ENCODE results near the gene WDR54.
"Not testable (repeated sequence)": the region's sequence is repeated elsewhere in the genome, so short reads cannot be mapped to it uniquely, and the experiment has no call there.

Gene WDR54

DNA sequence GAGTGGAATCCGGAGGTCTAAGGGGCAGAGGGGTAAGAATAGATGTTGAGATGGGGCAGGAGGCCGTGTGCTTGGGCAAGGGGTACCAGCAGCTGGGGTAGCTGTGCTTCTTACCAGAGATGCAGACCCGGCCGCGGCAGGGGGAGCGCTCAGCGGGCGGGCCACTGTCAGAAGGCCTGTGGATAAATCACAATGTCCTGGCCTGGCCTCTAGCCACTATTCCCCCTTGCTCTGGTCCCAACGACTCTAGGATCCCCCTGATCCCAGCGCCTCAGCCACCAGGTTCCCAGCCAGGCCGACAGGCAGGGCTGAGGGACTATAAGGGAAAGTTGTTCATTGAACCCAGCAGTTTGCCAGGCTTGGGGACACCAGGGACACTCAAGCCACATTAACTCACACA is 9.0 kb downstream of the WDR54 start:
- no peak for DNase-seq

- DNase-seq, result no peak
Observed at GRCh38 chr2:74436111-74436805, 14.7 kb downstream of the WDR54 start.

DNA sequence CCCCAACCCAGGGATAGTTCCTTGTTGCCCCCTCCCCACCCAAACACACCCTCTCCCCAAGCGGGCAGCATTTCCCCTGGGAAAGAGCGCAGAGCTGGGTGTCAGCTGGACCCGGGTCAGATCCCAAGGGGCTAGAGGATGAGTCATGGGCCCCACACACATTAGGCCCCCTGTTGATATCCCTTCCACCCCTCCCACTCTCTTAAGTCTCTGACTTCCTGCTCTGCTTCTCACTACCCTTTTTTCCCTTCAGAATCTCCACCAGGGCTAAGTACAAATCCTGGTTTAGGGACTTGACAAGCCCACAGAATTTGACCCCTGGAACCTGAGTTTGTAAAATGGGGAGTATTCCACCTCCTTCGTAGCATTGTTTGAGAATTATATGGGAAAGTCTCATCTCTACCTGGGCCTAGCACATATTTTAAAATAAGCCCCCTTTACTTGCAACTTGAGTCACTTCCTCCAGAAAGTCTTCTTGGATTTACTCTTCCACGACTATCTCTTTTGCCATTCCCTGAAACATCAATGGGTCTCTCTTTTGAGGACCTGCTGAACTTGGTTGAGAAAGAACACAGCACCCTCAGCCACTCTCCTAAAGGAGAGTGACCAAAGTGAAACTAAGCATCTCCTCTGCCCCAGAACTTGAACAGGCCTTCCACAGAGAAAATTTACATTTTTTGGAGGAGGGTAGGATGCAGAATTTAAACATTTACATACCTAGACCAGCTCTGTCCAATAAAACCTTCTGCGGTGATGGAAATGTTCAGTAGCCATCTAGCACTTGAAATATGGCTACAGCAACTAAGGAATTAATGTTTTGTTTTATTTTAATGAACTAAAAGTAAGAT is 15.5 kb downstream of the WDR54 start:
- DNase-seq, result no peak

GRCh38 chr2:74438248-74438647 is 16.7 kb downstream of the WDR54 start:
- no peak for DNase-seq

GRCh38 chr2:74439373-74439772 is 17.8 kb downstream of the WDR54 start:
- DNase-seq, result no peak

DNA sequence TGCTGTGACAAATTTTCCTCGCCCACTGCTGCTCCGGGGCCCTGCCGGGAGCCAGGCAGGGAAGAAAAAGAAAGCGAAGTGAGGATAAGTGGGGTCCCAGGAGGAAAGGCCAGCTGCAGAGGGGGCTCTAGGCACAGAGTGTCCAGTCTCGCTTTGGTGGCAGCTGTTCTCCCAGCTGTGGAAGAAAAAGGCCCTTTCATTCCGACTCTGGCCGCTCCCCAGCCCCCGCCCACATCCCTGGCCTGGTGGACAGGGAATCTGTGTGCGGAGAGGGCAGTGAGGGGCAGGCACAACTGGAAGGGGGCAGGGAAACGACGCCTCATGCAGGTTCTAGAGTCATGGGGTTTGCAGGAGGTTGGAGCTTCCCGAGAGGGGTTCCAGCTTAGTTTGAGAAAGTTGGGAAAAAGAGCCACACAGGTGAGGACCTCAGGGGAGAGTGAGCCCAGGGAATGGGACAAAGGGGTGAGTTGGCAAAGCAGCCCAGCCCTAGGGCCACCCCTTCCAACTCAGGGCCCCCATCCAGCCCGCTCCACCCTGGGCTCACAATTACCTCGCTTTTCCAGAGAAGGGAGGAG is 18.4 kb downstream of the WDR54 start:
- DNase-seq, result no peak

- peak; percentile 76 for DNase-seq
Observed at GRCh38 chr2:74440378-74441169, 19.0 kb downstream of the WDR54 start.

DNA sequence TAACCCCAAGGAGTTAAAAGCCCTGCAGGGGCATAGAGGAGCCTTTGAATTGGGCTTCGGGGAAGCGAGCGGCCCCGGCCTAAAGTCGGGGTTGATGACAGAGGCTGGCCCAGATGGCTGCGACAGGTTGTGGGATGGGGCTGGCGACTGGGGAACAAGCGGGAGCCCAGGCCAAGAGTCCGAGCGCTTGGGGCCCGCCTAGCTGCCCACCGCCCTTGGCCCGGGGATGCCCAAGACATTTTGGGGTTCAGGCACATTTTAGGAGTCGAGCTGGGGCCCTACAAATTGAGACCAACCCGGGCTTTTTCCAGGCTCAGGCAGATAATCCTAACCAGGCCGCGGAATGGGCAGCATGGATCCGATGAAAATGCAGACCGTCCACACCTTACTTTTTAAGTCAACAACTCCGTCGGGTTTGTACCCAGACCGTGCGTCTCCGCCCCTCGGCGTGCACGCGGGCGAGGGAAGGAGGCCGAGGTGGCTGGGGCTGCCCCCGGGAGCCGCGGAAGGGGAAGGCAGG is 19.7 kb downstream of the WDR54 start:
- DNase-seq, result no peak

GRCh38 chr2:74441690-74442482 is 20.4 kb downstream of the WDR54 start, which contains the start of gene RTKN:
Gene RTKN (minus strand): TSS chr2:74441937. CDS start chr2:74441816, 121 bp downstream.
- DNase-seq, result peak; percentile 30

DNA sequence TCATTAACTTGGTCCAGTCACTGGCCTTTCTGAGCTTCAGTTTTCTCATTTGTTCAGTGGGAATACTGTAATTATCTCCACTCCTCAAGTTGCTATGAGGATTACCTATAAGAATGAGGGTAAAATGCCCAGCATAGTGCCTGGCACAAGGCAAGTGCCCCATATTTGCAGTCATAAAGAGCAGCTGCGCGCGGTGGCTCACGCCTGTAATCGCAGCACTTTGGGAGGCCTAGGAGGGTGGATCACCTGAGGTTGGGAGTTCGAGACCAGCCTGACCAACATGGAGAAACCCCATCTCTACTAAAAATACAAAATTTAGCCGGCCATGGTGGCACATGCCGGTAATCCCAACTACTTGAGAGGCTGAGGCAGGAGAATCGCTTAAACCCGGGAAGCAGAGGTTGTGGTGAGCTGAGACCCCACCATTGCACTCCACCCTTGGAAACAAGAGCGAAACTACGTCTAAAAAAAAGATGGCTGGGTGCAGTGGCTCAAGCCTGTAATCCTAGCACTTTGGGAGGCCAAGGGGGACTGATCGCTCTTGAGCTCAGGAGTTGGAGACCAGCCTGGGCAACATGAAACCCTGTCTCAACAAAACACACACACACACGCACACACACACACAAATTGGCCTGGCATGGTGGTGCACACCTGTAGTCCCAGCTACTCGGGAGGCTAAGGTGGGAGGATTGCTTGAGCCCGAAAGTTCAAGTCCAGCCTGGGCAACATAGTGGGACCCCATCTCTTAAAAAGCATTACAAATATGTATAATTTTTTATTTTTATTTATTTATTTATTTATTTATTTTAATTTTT is 21.2 kb downstream of the WDR54 start:
- DNase-seq, result not testable (repeated sequence)

DNA sequence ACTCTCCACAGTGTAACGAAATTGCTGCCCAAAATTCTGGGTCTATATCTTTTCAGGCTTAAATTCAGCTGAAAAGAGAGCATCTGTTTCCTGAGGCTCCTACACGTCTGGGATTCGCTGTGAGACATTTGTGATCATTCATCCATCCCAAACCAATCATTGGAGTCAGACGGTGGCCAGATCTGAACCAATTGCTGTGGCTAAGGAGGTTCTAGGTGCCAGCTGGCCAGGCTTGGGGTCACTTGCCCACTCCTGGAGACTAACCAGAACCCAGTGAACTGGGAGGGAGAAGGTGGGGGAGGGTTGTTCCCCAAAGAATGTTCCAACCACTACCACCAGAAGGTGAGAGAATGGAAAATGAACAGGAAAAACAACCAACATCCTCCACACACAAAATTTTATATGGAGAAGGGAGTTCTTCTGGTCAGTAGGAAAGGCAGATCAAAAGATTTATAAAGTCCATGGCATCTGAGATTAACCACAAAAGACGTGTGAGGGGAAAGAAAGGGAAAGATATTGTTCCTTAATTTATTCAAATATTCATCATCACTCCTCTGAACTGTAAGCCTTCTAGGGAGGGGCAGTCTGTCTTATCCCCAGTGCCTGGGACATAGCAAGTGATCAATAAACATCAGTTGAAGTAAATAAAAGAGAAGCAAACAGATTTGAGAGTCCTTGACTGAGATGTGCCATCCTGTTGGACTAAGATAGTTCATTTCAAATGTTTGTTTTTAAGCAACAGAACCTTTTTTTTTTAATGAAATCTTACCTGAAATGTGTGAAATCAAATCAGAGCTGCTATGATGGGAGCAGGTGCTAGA is 23.2 kb downstream of the WDR54 start:
- DNase-seq, result no peak

- DNase-seq, result no peak
Observed at GRCh38 chr2:74447230-74447999, 25.9 kb downstream of the WDR54 start.

- no peak for DNase-seq
Observed at GRCh38 chr2:74448771-74449170, 27.2 kb downstream of the WDR54 start.

GRCh38 chr2:74450570-74451190 is 29.1 kb downstream of the WDR54 start:
- no peak for DNase-seq

DNA sequence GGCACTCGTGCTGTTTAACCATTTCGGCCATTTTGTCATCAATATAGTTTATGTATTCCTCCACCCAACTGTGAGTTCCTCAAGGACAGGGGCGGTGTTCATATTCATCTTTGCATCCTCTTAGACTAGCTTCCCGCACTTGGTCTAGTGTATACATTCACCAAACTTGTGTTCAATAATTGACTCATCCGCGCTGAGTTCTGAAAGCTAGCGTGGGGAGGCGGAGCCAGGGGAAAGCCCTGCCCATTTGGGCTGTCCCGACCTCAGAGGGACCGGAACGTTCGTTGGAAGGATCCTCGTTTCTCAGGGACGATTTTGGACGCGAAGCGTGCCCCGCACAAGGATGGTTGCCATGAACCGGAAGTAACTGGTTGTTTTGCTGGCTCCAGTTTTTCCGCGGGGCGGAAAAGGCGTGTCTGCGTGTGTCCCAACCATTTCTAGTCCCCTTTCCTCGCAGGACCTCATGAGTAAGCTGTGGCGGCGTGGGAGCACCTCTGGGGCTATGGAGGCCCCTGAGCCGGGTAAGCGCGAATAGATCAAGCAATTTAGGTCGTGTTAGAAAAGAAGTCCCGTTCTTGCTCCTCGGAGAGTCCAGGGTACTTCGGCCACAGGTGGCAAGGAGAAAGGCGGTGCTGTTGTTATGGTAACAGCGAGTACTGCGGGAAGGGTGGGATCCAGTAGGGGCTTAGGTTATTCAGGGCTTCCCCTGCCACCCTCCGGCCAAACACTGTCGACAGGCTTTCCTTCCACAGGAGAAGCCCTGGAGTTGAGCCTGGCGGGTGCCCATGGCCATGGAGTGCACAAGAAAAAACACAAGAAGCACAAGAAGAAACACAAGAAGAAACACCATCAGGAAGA is 33.4 kb downstream of the WDR54 start, which contains the start of gene INO80B:
TSS of gene INO80B (plus strand) at position 434 of the 858 bp plus-strand sequence. CDS start at position 464, 30 bp downstream.
- DNase-seq, result peak; percentile 98

DNA sequence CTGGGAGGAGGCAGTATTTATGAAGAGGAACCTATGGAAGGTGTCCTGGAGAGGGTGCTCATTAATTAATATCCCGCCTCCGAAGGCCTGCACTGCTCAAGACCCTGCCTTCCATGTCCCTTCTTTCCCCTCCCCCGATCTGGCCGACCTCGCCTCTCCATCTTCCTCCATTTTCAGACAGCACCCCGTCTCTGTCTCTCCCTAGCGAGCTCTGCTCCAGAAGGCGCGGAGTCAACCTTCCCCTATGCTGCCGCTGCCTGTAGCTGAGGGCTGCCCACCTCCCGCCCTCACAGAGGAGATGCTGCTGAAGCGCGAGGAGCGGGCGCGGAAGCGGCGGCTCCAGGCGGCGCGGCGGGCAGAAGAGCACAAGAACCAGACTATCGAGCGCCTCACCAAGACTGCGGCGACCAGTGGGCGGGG is 35.6 kb downstream of the WDR54 start:
- no peak for DNase-seq

GRCh38 chr2:74457549-74458131 is 36.1 kb downstream of the WDR54 start:
- DNase-seq, result peak; percentile 75
